IMR-90 (cell line): ENCODE measurements around the gene ANTXR1. TPM values are rescaled to one million over a fixed set of nuclear protein-coding genes. Genes with fewer than 3 reads are reported as not detected.

Source experiments
- ATAC-seq: fragments of 200-7000 bp; cut with Tn5 transposase; 2 replicates; pipeline ENCODE4 v1.9.1; 2020; ENCODE audit warnings: low read depth, mild to moderate bottlenecking, moderate library complexity
- BruUV-seq: library from RNA; stranded (reverse); fragments of 400-500 nt; replicated peaks from 2 replicates; lab custom pipeline; 2021; lab: Mats Ljungman, UMichigan
- CTCF ChIA-PET: fragments of 300-600 bp; formaldehyde crosslinking; extraction: SDS; loops from one replicate; lab custom pipeline; 2021; ENCODE audit warnings: antibody characterized with exemption; lab: Yijun Ruan, JAX
- POLR2A ChIA-PET: fragments of 300-600 bp; sonication (Branson Sonifier 250); formaldehyde crosslinking; loops from one replicate; lab custom pipeline; 2022; ENCODE audit warnings: antibody characterized with exemption; ENCODE audit not compliant: unreplicated experiment; lab: Charles Lee
- DNase-seq: peaks from one replicate; pipeline ENCODE4 v3.0.0; 2013
- H2AFZ ChIP-seq: replicated peaks from 2 replicates; pipeline ENCODE3; 2013; ENCODE audit warnings: low read length, mild to moderate bottlenecking; ENCODE audit not compliant: poor library complexity
- H2AK5ac ChIP-seq: 2 replicates; pipeline ENCODE4 v1.6.1; 2013; ENCODE audit warnings: low read depth, low read length, inconsistent platforms
- H2AK9ac ChIP-seq: replicated peaks from 2 replicates; pipeline ENCODE3; 2013; ENCODE audit warnings: mild to moderate bottlenecking, low read depth, low read length, moderate library complexity; ENCODE audit not compliant: poor library complexity
- H2BK120ac ChIP-seq: 2 replicates; pipeline ENCODE4 v1.6.1; 2013; ENCODE audit warnings: low read depth, low read length, inconsistent platforms
- H2BK15ac ChIP-seq: 3 replicates; pipeline ENCODE4 v1.6.1; 2013; ENCODE audit warnings: low read depth, low read length, inconsistent platforms
- H2BK20ac ChIP-seq: 2 replicates; pipeline ENCODE4 v1.6.1; 2013; ENCODE audit warnings: low read depth, mild to moderate bottlenecking, inconsistent platforms, low read length, moderate library complexity
- H2BK5ac ChIP-seq: 2 replicates; pipeline ENCODE4 v1.6.1; 2013; ENCODE audit warnings: mild to moderate bottlenecking, low read depth, low read length, inconsistent platforms; ENCODE audit not compliant: poor library complexity, severe bottlenecking
- H3K14ac ChIP-seq: replicated peaks from 2 replicates; pipeline ENCODE4 v1.6.1; 2013; ENCODE audit warnings: low read depth, low read length, inconsistent platforms
- H3K18ac ChIP-seq: 2 replicates; pipeline ENCODE4 v1.6.1; 2013; ENCODE audit warnings: low read depth, low read length, control low read depth
- H3K23ac ChIP-seq: 2 replicates; pipeline ENCODE4 v1.6.1; 2013; ENCODE audit warnings: low read depth, low read length, inconsistent platforms
- H3K27ac ChIP-seq: 2 replicates; pipeline ENCODE4 v1.5.1; 2013; ENCODE audit warnings: mild to moderate bottlenecking, control low read depth, low read length; ENCODE audit not compliant: insufficient read depth
- H3K27me3 ChIP-seq: 2 replicates; pipeline ENCODE4 v1.6.1; 2013; ENCODE audit warnings: low read length; ENCODE audit not compliant: control insufficient read depth, insufficient read depth
- H3K36me3 ChIP-seq: 2 replicates; pipeline ENCODE4 v1.6.1; 2013; ENCODE audit warnings: low read length, mixed read lengths; ENCODE audit not compliant: control insufficient read depth, insufficient read depth
- H3K4ac ChIP-seq: 2 replicates; pipeline ENCODE4 v1.6.1; 2013; ENCODE audit warnings: low read depth, low read length, inconsistent platforms
- H3K4me1 ChIP-seq: 2 replicates; pipeline ENCODE4 v1.6.1; 2013; ENCODE audit warnings: low read length, mixed read lengths; ENCODE audit not compliant: control insufficient read depth, insufficient read depth
- H3K4me2 ChIP-seq: 2 replicates; pipeline ENCODE4 v1.6.1; 2013; ENCODE audit warnings: low read depth, mild to moderate bottlenecking, control low read depth, low read length, moderate library complexity
- H3K4me3 ChIP-seq: 2 replicates; pipeline ENCODE4 v1.5.1; 2013; ENCODE audit warnings: low read depth, mild to moderate bottlenecking, control low read depth, low read length, moderate library complexity; ENCODE audit not compliant: insufficient read depth
- H3K56ac ChIP-seq: 2 replicates; pipeline ENCODE4 v1.6.1; 2013; ENCODE audit warnings: low read length, inconsistent platforms; ENCODE audit not compliant: insufficient read depth; ENCODE audit errors: extremely low read depth
- H3K79me1 ChIP-seq, 2 experiments: 2 replicates each; pipeline ENCODE4 v1.6.1; 2013; ENCODE audit warnings: low read length in 2 of 2, inconsistent platforms in 1 of 2, low read depth in 1 of 2
- H3K9ac ChIP-seq: 2 replicates; pipeline ENCODE4 v1.6.1; 2013; ENCODE audit warnings: low read depth, low read length, control low read depth
- H3K9me1 ChIP-seq: 2 replicates; pipeline ENCODE4 v1.6.1; 2013; ENCODE audit warnings: low read length, inconsistent platforms; ENCODE audit not compliant: insufficient read depth
- H3K9me3 ChIP-seq: 2 replicates; pipeline ENCODE4 v1.6.1; 2013; ENCODE audit warnings: low read length; ENCODE audit not compliant: control insufficient read depth, insufficient read depth
- H4K20me1 ChIP-seq: 2 replicates; pipeline ENCODE4 v1.6.1; 2013; ENCODE audit warnings: low read length, inconsistent platforms; ENCODE audit not compliant: insufficient read depth
- H4K5ac ChIP-seq: 2 replicates; pipeline ENCODE4 v1.6.1; 2013; ENCODE audit warnings: mild to moderate bottlenecking, low read depth, low read length, control low read depth
- H4K8ac ChIP-seq, 2 experiments: 2 replicates each; pipeline ENCODE4 v1.6.1; 2013; ENCODE audit warnings: low read depth in 2 of 2, low read length in 2 of 2, control low read depth in 1 of 2, inconsistent platforms in 1 of 2
- H4K91ac ChIP-seq: 2 replicates; pipeline ENCODE4 v1.6.1; 2013; ENCODE audit warnings: low read depth, low read length, inconsistent platforms; ENCODE audit not compliant: insufficient read depth
- BHLHE40 ChIP-seq: fragments of 150-350 bp; IDR thresholded peaks from 2 replicates; pipeline ENCODE4 v1.6.1; 2016; ENCODE audit warnings: mild to moderate bottlenecking, low read depth, low read length
- CEBPB ChIP-seq: IDR thresholded peaks from 2 replicates; pipeline ENCODE4 v1.6.1; 2012; ENCODE audit warnings: low read depth, low read length, improper control_type of control experiment
- CHD1 ChIP-seq: IDR thresholded peaks from 2 replicates; pipeline ENCODE4 v1.6.1; 2012; ENCODE audit warnings: low read depth, low read length, improper control_type of control experiment
- FOS ChIP-seq: fragments of 150-350 bp; IDR thresholded peaks from 2 replicates; pipeline ENCODE4 v1.6.1; 2016; ENCODE audit warnings: low read depth, low read length
- MAFK ChIP-seq: IDR thresholded peaks from 2 replicates; pipeline ENCODE4 v1.6.1; 2012; ENCODE audit warnings: low read depth, low read length, improper control_type of control experiment
- MAZ ChIP-seq: IDR thresholded peaks from 2 replicates; pipeline ENCODE4 v1.6.1; 2012; ENCODE audit warnings: low read depth, mild to moderate bottlenecking, low read length, improper control_type of control experiment, moderate library complexity, borderline replicate concordance
- MXI1 ChIP-seq: IDR thresholded peaks from 2 replicates; pipeline ENCODE4 v1.6.1; 2012; ENCODE audit warnings: low read depth, mild to moderate bottlenecking, low read length, moderate library complexity, borderline replicate concordance
- NFE2L2 ChIP-seq: fragments of 150-350 bp; IDR thresholded peaks from 2 replicates; pipeline ENCODE4 v1.6.1; 2016; ENCODE audit warnings: low read depth, mild to moderate bottlenecking, low read length
- POLR2A ChIP-seq: IDR thresholded peaks from 2 replicates; pipeline ENCODE4 v1.6.1; 2012; ENCODE audit warnings: mild to moderate bottlenecking, low read depth, low read length
- RAD21 ChIP-seq: IDR thresholded peaks from 2 replicates; pipeline ENCODE4 v1.6.1; 2012; ENCODE audit warnings: low read length, improper control_type of control experiment
- RCOR1 ChIP-seq: IDR thresholded peaks from 2 replicates; pipeline ENCODE4 v1.6.1; 2012; ENCODE audit warnings: mild to moderate bottlenecking, low read length, improper control_type of control experiment; ENCODE audit not compliant: insufficient replicate concordance
- RFX5 ChIP-seq: IDR thresholded peaks from 2 replicates; pipeline ENCODE4 v1.8.0; 2012; ENCODE audit warnings: low read depth, mild to moderate bottlenecking, low read length, moderate library complexity
- SMC3 ChIP-seq: fragments of 150-350 bp; IDR thresholded peaks from 2 replicates; pipeline ENCODE4 v1.6.1; 2016; ENCODE audit warnings: low read depth, mild to moderate bottlenecking, antibody characterized with exemption, low read length, moderate library complexity
- WGBS, 2 experiments: methylation state at CpG; one replicate each; pipeline versions ENCODE4 v1.1.5 to v1.1.7; 2013; ENCODE audit warnings: missing lambda C conversion rate in 2 of 2; ENCODE audit not compliant: insufficient read length in 1 of 2; ENCODE audit errors: extremely low coverage in 2 of 2; 5-methylcytosine and 5-hydroxymethylcytosine counted together
- dilution Hi-C: fragments of 300-500 bp; cut with HindIII; formaldehyde crosslinking; loops from one replicate; pipeline ENCODE4 v1.14.3; 2018; ENCODE audit warnings: low sequenced_read_pairs; ENCODE audit not compliant: unreplicated experiment
- in situ Hi-C: fragments of 300-500 bp; cut with MboI; formaldehyde crosslinking; loops from 3 replicates; pipeline ENCODE4 v1.14.3; 2019; ENCODE audit warnings: low sequenced_read_pairs, inconsistent platforms, mixed read lengths
- intact Hi-C: fragments of 100-400 bp; cut with micrococcal nuclease; formaldehyde crosslinking; loops from 2 replicates; pipeline ENCODE4 v1.10.0; 2022
- polyA plus RNA-seq, 3 experiments: library from polyadenylated mRNA; depleted of rRNA; stranded (reverse); fragments of >200 nt; gene quantifications; 2 replicates each; pipeline ENCODE4 v1.2.3, GENCODE V29; 2012; ENCODE audit warnings: low replicate concordance in 1 of 3
- total RNA-seq: library from RNA; depleted of rRNA; stranded (reverse); fragments of >200 nt; gene quantifications from 2 replicates; pipeline ENCODE4 v1.2.3, GENCODE V29; 2012
- TF ChIP-seq, protein P1 (sequence below): fragments of 150-350 bp; IDR thresholded peaks from 2 replicates; pipeline ENCODE4 v1.6.1; 2016; ENCODE audit warnings: low read depth, mild to moderate bottlenecking, low read length, moderate library complexity, borderline replicate concordance
- TF ChIP-seq, protein P2 (sequence below): conservative IDR thresholded peaks from 2 replicates; pipeline ENCODE4 v1.5.1; 2012; ENCODE audit warnings: mild to moderate bottlenecking, low read depth, low read length, improper control_type of control experiment
- TF ChIP-seq, protein P3 (sequence below): fragments of 150-350 bp; IDR thresholded peaks from 2 replicates; pipeline ENCODE4 v1.6.1; 2017; ENCODE audit warnings: mild to moderate bottlenecking, antibody characterized with exemption, low read length, low read depth

The ANTXR1 gene
- total and polyA plus RNA-seq, 2 of the 4 experiments (the other 2 are of a cell fraction), result 27.2 to 36.9 TPM

DNA sequence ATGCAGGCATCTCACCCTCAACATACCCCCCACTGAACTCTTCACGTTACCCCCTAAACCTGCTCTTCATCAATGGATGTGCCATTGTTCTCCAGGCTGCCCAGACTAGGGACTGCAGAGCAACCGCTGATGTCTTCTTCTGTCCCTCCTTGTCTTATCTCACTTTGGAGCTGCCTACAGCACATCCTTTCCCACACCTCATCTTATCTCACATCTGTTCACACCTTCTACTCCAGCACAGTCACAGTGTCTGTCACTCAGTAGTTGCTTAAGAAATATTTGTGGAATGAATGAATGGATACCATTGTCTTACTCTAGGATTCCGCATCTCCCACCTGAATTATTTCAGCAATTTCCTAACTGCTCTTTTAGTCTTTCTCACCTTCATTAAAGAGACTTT, 144.5 kb downstream of the ANTXR1 start:
- 100% methylated on average over 1 of the region's 3 CpGs; no CpG with 5 or more reads in 1 of the 2 experiments for WGBS, 2 experiments
- Histone ChIP-seq H3K4me3 (no peak overlapping the region), H3K27me3 (no peaks in the 10 kb centered on the region), H3K14ac (no peak overlapping the region), H3K4me1 (peaks cover 23% of the 10 kb centered on the region), H3K27ac (no peak overlapping the region), H2BK20ac (no peak overlapping the region), H2AK9ac (peak overlapping the region; percentile 73), H2BK120ac (no peak overlapping the region), H2BK5ac (no peak overlapping the region), H2AFZ (no peak overlapping the region), H2AK5ac (no peak overlapping the region; the same call in 1 of the 2 replicates), H3K9me1 (peaks cover 28% of the 10 kb centered on the region), H3K9me3 (no peaks in the 10 kb centered on the region), H4K5ac (no peak overlapping the region), H3K18ac (no peak overlapping the region), H3K9ac (no peak overlapping the region), H3K56ac (no peak overlapping the region), H3K4me2 (no peak overlapping the region), H4K8ac (no peak overlapping the region), H3K36me3 (peaks cover 55% of the 10 kb centered on the region), H3K4ac (0 out of 2 replicates have a peak overlapping the region, but pooled peaks have one; percentile 18), H4K20me1 (no peaks in the 10 kb centered on the region), H4K91ac (no peak overlapping the region), H3K79me1 (peaks cover 26 to 65% of the 10 kb centered on the region in 2 experiments), H2BK15ac (no peak overlapping the region), H3K23ac (no peak overlapping the region)
- in situ Hi-C loops, result no loop called here
- intact Hi-C loops, result no loop called here
- CTCF ChIA-PET, result no interaction called here
- POLR2A ChIA-PET, result no interaction called here
- no TSS peak for BruUV-seq
- dilution Hi-C loops, result no loop called here
- ATAC-seq, result no peak
- DNase-seq, result no peak
- TF ChIP-seq, protein P1, sequence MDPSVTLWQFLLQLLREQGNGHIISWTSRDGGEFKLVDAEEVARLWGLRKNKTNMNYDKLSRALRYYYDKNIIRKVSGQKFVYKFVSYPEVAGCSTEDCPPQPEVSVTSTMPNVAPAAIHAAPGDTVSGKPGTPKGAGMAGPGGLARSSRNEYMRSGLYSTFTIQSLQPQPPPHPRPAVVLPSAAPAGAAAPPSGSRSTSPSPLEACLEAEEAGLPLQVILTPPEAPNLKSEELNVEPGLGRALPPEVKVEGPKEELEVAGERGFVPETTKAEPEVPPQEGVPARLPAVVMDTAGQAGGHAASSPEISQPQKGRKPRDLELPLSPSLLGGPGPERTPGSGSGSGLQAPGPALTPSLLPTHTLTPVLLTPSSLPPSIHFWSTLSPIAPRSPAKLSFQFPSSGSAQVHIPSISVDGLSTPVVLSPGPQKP, result no peak
- TF ChIP-seq NFE2L2 (no peak), MXI1 (no peak), CEBPB (no peak), BHLHE40 (no peak), RAD21 (no peak), RFX5 (no peak), MAZ (no peak), SMC3 (no peak), RCOR1 (no peak), CHD1 (no peak), MAFK (no peak), FOS (no peak), POLR2A (no peak)
- TF ChIP-seq, protein P2, sequence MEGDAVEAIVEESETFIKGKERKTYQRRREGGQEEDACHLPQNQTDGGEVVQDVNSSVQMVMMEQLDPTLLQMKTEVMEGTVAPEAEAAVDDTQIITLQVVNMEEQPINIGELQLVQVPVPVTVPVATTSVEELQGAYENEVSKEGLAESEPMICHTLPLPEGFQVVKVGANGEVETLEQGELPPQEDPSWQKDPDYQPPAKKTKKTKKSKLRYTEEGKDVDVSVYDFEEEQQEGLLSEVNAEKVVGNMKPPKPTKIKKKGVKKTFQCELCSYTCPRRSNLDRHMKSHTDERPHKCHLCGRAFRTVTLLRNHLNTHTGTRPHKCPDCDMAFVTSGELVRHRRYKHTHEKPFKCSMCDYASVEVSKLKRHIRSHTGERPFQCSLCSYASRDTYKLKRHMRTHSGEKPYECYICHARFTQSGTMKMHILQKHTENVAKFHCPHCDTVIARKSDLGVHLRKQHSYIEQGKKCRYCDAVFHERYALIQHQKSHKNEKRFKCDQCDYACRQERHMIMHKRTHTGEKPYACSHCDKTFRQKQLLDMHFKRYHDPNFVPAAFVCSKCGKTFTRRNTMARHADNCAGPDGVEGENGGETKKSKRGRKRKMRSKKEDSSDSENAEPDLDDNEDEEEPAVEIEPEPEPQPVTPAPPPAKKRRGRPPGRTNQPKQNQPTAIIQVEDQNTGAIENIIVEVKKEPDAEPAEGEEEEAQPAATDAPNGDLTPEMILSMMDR, result no peak
- TF ChIP-seq, protein P3, sequence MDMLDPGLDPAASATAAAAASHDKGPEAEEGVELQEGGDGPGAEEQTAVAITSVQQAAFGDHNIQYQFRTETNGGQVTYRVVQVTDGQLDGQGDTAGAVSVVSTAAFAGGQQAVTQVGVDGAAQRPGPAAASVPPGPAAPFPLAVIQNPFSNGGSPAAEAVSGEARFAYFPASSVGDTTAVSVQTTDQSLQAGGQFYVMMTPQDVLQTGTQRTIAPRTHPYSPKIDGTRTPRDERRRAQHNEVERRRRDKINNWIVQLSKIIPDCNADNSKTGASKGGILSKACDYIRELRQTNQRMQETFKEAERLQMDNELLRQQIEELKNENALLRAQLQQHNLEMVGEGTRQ, result no peak
